SKM-1 treated with dmso at 0.1 percent for 144 hours (cell line): ENCODE data around the gene GTF3C6.
"Not testable (repeated sequence)": the region's sequence is repeated elsewhere in the genome, so short reads cannot be mapped to it uniquely, and the experiment has no call there.

Source experiments
- DNase-seq: peaks from one replicate; lab custom pipeline; 2025; ENCODE audit not compliant: unreplicated experiment; lab: John Stamatoyannopoulos, UW

Gene GTF3C6

DNA sequence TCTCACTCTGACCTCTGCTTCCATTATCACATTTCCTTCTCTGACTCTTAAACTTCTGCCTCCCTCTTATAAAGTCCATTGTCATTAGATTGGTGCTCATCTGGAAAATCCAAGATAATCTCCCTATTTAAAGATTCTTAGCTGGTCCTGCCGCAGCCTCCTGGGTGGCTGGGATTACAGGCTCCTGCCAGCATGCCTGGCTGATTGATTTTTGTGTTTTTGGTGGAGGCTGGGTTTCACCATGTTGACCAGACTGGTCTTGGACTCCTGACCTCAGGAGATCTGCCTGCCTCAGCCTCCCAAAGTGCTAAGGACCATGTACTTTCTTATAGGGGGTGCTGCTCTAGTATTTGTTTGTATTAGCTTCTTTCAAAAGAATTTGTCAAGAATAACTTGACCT, 18.1 kb downstream of the GTF3C6 start:
- no peak for DNase-seq

DNA sequence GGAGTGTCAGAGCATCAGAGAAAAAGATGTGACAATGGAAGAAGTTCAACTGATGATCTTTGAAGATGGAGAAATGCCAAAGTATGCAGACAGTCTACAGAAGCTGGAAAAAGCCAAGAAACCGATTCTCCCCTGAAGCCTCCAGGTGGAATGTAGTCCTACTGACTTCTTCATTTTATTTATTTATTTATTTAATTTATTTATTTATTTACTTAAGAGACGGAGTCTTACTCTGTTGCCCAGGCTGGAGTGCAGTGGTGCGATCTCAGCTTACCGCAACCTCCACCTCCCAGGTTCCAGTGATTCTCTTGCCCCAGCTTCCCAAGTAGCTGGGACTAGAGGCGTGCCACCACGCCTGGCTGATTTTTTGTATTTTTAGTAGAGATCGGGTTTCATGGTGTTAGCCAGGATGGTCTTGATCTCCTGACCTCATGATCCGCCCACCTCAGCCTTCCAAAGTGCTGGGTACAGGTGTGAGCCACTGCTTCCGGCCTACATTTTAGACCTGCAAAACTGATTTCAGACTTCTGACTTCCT, 21.1 kb downstream of the GTF3C6 start:
- DNase-seq: no peak

DNA sequence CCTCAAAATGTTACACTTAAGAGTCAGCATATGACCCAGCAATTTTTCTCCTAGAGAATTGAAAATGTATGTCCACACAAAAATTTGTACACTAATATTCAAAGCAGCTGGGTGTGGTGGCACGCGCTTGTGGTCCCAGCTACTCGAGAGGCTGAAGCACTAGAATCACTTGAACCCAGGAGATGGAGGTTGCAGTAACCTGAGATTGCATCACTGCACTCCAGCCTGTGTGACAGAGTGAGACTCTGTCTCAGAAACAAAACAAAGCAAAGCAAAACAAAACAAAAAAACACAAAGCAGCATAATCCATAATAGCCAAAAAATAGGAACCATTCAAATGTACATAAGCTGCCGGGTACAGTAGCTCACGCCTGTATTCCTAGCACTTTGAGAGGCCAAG, 21.7 kb downstream of the GTF3C6 start:
- no peak for DNase-seq

DNA sequence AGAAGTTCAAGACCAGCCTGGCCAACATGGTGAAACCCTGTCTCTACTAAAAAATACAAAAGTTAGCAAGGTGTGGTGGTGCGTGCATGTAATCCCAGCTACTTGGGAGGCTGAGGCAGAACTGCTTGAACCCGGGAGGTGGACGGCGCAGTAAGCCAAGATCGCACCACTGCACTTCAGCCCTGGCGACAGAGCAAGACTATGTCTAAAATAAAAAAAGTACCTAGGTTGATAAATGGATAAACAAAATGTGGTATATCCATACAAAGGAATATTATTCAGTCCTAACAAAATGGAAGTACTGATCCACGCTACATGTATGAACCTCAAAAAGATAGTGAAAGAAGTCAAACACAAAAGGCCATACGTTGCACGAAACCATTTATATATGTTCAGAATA, 22.1 kb downstream of the GTF3C6 start:
- DNase-seq: no peak

DNA sequence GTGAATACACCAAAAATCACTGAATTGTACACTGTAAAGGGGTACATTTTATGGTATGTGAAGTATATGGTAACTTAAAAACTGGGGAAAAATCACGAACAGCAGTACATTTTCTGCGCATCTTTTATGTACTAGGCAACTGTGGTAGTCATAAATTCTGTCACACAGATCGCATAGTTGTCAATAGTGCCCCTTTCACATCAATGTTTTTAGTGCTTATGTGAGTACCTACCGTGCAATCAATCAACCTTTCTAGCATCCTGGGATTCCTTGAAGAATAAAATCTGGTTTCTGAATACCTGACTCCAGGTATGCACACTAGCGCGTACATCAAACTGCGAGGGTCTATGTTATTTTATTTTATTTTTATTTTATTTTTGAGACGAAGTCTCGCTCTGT, 22.7 kb downstream of the GTF3C6 start:
- DNase-seq: no peak

DNA sequence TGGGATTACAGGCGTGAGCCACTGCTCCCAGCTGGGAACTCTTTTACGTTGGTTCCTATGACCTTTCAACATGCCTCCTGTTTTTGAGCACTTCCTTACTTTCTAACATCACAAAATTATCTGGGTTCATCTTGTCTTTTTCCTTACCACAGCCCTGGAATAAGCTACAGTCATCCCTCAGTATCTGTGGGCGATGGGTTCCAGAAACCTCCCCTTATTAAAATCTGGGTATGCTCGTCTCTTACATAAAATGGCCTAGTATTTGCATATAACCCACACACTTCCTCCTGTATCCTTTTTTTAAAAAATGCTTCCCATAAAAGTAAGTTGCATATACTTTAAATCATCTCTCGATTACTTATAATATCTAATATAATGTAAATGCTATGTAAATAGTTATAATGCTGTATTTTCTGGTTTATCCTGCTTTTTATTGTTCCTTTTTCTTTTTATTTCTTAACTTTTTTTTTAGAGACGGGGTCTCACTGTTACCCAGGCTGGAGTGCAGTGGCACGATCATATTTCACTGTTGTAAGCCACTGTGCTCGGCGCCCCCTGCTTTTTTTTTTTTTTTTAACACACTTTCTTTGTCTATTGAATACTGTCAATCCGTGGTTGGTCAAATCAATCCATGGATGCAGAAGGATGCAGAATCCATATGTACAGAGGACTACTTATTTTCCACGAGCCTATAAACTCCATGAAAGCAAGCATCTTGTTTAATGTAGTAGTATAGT, 32.5 kb downstream of the GTF3C6 start:
- no peak for DNase-seq

DNA sequence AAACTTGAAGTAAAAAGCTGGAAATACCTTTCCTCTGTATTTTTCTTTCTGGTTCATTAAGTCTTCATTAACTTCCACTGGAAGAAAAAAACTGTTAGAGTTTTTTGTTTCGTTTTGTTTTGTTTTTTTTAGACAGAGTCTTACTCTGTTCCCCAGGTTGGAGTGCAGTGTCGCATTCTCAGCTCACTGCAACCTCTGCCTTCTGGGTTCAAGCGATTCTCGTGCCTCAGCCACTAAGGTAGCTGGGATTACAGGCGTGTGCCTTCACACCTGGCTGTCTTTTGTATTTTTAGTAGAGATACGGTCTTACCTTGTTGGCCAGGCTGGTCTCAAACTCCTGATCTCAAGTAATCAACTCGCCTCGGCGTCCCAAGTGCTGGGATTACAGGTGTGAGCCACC, 38.2 kb downstream of the GTF3C6 start:
- no peak for DNase-seq

DNA sequence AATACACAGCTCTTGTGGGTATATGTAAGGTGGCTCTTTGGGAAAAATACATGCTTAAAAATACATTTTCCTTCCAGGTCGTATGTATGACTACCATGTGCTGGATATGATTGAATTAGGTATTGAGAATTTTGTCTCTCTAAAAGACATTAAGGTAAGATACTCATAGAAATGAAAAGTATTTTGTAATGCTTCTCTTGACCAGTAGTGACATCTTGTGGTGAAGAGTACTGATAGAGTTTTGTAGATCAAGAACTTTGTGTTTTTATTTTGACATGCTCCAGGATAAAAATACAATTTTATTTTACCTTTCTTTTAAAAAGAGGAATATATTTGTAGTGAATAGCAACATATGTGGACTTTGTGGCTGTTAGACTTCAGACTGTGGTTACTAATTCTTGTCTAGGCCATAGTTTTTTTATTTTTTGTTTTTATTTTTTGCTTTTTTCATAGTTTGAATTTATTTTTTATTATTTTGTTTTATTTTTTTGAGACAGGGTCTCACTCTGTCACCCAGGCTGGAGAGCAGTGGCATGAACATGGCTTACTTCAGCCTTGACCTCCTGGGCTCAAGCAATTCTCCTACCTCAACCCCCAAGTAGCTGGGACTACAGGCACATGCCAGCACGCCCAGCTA, 41.2 kb downstream of the GTF3C6 start:
- no peak for DNase-seq

DNA sequence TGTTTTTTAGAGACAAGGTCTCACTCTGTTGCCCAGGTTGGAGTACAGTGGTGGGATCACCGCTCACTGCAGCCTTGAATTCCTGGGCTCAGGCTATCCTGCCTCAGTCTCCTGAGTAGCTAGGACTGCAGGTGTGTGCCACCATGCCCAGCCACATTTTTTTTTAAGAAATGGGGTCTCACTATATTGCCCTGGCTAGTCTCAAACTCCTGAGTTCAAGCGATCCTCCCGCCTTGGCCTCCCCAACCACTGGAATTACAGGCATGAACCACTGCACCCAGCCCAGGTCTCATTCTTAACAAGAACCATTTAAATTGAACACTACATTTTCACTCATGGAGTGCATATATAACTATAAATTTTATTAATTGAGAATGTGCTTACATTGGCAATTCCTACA, 43.8 kb downstream of the GTF3C6 start:
- DNase-seq: no peak

DNA sequence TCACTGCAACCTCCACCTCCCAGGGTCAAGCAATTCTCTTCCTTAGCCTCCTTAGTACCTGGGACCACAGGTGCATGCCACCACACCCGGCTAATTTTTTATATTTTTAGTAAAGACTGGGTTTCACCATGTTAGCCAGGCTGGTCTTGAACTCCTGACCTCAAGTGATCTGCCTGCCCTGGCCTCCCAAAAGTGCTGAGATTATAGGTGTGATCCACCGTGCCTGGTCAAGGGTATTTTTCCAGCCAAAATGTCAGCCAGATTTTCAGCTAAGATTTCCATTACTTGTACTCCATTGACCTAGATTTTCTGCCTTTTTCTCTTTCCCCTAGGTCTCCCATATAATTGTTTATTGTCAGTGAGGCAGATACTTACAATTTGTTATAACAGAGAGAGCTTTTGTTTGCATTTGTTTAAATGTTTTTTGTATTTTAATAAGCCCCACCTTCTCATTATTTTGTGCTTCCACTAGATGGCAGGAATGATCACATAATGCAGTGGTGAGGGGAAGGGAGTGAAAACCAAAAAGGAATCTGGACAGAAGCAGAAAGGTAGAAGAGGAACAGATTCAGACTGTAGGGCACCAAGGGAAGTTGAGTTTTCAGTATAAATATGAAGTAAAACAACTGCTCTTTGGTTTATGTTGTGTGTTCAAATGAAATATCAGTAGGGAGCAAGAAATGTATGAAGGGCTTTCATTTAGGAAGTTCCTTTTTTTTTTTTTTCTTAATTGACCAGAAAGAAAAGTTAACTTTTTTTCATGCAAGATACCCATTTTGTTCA, 53.0 kb downstream of the GTF3C6 start:
- peak; percentile 49 for DNase-seq

DNA sequence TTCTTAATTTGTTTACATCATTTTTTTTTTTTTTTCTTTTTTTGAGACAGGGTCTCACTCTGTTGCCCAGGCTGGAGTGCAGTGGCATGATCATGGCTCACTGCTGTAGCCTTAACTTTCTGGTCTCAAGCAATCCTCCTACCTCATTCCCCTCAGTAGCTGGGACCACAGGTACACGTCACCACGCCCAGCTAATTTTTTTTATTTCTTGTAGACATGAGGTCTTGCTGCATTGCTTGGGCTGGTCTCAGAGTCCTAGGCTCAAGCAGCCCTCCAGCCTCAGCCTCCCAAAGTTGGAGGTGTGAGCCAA, 53.6 kb downstream of the GTF3C6 start:
- DNase-seq: no peak

DNA sequence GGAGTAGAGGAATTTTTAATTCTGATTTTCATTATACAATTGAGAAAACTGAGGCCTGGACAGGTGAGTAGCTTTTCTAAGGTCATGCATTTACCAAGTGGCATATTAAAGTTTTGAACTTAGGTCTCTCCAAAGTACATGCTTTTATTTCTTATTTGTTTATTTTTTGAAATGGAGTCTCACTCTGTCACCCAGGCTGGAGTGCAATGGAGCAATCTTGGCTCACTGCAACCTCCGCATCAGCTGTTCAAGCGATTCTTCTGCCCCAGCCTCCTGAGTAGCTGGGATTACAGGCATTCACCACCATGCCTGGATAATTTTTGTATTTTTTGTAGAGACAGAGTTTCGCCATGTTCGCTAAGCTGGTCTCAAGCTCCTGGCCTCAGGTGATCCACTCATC, 54.0 kb downstream of the GTF3C6 start:
- not testable (repeated sequence) for DNase-seq

DNA sequence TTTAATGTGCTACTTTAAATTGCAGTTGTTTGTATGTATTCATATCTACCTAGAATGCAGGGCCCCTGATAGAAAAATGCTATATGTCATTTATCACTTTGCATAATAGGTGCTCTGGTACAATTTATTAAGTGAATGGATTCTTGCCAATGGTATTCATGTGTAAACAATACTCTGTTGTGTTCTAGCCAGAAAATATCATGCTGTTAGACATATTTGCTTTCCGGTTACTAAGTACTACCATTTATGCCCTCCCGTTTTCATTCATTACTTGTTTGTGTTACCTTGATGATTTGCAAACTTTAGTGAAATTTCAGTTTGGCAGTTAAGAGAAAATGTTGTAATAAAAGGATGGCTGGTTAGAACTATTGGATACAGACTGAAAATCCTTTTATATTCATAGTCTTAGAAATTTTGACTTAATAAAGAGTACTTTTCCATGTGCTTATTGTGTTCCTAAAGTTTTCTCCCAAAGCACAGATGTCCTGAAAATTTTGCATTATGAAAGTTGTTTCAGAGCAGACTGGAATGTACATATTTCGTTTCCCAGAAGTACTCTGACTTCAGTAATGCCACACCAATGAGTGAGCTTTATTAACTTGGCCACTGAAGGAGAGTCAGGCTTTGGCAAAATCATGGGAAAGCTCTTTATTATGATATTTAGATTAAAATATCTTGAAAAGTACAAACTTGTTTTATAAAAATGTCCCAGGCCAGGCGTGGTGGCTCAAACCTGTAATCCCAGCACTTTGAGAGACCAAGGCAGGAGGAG, 54.8 kb downstream of the GTF3C6 start:
- DNase-seq: no peak

DNA sequence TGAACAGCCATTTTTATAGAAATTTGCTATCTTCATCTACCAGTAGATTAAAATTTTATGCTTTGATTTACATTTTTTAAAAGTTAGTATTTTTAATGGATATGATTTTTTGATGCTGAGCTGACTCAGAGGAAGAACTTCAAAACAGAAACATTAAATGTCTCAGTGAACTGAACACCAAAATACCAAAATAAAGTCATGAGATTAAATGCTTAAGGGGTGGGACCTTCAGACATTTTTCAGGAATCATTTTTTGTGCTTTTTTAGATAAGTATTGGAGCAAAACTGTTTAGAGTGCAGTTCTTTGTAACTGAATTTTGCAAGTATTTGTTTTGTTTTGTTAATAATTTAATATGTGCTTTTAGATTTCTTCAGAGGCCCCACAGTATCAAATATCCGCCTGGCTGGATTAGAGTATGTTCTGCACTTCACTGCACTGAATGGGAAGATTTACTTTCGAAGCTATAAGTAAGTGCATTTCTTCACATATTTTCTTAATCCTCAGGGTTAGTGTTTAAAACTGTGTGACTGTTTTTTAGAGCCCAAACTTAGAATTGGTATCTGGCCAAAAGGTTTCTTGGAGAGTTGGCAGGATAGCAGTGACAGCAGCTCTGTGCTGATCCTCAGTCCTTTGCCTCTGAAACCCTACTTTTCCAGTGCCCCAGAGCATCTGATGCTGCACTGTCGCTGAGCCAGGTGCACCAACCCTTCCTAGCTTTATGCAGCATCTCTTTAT, 57.1 kb downstream of the GTF3C6 start:
- DNase-seq: no peak

DNA sequence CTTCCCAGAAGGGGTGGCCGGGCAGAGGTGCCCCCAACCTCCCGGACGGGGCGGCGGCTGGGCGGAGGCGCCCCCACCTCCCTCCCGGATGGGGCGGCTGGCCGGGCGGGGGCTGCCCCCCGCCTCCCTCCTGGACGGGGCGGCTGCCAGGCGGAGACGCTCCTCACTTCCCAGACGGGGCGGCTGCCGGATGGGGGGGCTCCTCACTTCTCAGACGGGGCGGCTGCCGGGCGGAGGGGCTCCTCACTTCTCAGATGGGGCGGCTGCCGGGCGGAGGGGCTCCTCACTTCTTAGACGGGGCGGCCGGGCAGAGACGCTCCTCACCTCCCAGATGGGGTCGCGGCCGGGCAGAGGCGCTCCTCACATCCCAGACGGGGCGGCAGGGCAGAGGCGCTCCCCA, 58.7 kb downstream of the GTF3C6 start:
- DNase-seq: not testable (repeated sequence)
